GM21576 (cell line): ENCODE results near the gene MEGF11.

ENCODE experiments used
- ATAC-seq: cut with Tn5 transposase; IDR thresholded peaks from one replicate; pipeline ENCODE4 v1.9.1; 2021; ENCODE audit warnings: mild to moderate bottlenecking, moderate library complexity; ENCODE audit not compliant: unreplicated experiment

MEGF11 gene

GRCh38 chr15:66184492-66184891 is 69.1 kb downstream of the MEGF11 start:
- ATAC-seq: no peak

DNA sequence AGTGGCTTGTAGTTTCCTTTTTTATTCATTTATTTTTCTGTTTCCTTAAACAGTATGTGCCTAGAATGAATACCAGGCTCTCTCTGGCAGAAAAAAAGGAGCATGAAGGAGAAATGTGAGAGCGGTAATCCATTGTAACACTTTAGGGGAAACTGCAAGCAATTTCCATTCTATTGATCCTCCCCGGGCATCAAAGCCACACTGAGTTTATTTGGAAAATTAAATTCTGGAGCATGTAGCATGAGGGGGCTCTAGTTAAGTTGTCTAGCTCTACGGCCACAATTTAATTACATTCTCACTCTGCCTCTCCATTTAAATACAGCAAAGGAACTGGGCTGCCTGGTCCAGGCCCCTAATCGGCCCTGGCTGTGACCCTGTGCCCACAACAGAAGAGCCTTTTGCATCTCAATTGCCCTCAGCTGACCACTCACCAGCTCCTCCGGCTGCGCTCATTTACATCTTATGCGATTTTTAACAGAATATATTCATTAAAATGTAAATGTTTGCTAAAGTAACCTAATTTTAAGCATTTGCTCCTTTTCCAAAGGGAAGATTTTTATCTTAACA is 72.9 kb downstream of the MEGF11 start:
- no peak for ATAC-seq

GRCh38 chr15:66178531-66178910 is 75.0 kb downstream of the MEGF11 start:
- ATAC-seq: no peak

GRCh38 chr15:66172324-66172980 is 81.1 kb downstream of the MEGF11 start:
- no peak for ATAC-seq

- ATAC-seq: no peak
These were observed 81.7 kb downstream of the MEGF11 start for GRCh38 chr15:66171841-66172240.

GRCh38 chr15:66170716-66171115 is 82.8 kb downstream of the MEGF11 start:
- no peak for ATAC-seq

- ATAC-seq: no peak
These were observed 83.5 kb downstream of the MEGF11 start for GRCh38 chr15:66170042-66170441.

DNA sequence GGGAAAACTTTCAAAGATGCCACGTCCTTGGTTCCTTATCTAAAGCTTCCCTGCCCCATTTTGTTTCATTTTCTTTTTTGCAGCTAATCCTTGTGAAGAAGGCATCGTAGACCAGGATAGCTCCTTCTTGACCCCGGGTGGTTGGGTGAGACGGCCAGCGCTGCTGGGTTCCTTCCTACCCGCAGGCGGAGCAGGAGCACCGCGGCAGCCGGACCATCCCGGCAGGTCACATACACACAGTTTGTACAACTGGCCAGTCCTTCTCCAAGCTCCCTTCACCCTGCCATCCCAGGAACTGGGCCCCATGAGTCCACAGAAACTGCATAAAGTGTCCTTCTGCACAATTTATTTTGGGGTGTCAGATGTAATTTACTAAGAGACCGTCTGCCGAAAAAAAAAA is 83.9 kb downstream of the MEGF11 start:
- no peak for ATAC-seq

DNA sequence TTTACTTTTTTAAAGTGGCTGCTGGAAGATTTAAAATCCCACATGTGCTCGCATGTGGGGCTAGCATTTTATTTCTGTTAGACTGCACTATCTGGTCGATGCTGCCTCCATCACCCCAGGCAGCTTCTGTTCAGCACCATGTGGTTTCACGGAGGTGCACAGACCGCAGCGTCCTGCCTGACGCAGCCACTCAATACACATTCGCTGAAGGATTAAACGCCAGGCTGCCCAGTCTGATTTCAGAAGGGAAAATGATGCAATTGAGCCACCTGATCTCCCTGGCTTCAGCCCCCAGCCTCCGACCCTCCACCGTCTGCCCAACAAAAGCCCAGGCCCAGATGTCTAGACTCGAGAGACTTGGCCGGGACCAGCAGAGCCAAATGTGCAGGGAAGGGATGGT is 84.5 kb downstream of the MEGF11 start:
- ATAC-seq: no peak

DNA sequence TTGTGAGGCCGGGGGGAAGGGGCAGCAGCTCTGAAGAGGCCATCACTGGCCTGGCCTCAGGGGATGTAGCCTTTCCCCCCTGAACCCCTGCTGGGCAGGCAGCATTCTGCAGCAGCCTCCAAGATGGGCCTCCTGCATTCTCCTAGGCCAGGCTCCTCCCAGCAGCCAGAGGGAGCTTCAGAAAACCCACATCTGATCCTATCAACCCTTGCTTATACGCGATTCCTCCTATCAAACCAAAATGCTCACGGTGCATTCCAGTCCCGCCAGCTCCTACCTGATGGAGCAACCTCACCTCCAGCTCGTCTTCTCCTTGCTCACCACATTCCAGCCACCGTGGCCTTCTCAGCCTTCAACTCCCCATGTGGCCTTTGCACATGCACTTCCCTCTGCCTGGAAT is 85.7 kb downstream of the MEGF11 start:
- no peak for ATAC-seq

DNA sequence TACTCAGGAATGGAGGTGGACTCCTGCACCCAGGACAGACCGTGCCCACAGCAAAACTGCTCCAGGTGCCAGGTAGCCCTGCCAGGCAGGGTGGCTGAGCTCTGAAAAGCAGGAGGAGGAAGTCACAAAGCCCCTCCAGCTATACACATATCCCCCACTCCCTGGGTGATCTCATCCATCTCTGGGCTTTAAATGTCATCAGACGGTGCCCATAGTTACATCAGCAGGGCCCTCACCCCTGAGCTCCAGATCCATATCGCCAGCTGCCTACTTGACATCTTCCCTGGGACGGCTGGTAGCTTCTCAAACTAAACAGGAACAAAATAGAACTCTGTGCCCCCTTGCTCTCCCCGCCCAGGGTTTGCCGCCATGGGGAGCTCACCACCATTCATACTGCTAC is 87.7 kb downstream of the MEGF11 start:
- no peak for ATAC-seq

GRCh38 chr15:66164788-66165187 is 88.8 kb downstream of the MEGF11 start:
- no peak for ATAC-seq

GRCh38 chr15:66163553-66163952 is 90.0 kb downstream of the MEGF11 start:
- ATAC-seq: no peak

DNA sequence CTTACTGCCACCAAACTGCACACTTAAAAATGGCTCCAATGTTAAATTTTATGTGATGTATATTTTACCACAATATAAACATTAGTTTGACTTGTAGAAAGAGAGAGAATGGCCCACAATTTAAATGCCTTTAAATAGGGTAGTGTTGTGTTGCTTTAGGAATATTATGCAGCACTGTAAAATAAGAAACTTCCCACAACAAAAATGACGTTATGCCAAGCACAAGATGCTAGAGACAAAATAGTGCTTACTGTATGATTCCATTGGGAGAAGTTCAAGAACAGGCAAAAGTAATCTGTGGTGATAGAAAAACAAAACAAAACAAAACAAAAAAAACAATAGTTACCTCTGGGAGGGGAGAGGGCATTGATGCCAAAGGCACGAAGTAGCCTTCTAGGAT is 91.3 kb downstream of the MEGF11 start:
- no peak for ATAC-seq

DNA sequence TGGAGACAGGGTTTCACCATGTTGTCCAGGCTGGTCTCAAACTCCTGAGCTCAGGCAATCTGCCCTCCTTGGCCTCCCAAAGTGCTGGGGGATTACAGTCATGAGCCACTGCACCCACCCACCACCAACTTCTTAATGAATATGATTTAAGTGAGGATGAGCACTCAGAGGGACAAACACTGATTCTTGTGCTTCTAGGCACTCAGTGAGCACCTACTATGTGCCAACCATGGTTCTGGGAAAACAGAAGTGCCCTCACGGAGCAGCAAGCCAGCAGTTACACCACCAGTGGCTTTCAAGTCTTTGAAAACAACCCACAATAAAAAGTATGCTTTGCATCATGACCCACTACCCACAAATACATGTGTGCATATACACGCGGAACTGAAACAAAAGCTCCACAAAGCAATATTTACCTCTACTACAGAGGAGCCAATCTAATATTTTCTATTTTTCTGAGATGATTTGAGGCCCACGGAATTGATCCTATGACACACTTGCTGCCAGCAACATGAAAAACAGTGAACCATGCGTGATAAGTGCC is 91.9 kb downstream of the MEGF11 start:
- ATAC-seq: no peak

DNA sequence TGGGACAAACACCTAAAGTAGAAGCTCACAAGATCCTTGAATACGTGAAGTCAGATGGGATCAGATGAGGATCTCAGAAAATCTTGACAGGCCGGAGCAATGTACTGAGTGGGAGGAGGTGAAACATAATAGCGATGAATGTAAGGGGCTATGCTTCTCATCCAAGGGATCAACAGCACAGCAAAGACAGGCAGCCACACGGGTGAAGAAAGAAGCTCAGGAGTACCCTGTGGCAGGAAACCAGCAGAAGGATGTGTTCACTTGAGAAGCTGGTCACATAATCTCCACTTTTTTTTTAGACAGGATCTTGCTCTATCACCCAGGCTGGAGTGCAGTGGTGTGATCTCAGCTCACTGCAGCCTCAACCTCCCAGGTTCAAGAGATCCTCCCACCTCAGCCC is 92.4 kb downstream of the MEGF11 start:
- ATAC-seq: no peak

- no peak for ATAC-seq
These were observed 96.0 kb downstream of the MEGF11 start for GRCh38 chr15:66157507-66157906.

DNA sequence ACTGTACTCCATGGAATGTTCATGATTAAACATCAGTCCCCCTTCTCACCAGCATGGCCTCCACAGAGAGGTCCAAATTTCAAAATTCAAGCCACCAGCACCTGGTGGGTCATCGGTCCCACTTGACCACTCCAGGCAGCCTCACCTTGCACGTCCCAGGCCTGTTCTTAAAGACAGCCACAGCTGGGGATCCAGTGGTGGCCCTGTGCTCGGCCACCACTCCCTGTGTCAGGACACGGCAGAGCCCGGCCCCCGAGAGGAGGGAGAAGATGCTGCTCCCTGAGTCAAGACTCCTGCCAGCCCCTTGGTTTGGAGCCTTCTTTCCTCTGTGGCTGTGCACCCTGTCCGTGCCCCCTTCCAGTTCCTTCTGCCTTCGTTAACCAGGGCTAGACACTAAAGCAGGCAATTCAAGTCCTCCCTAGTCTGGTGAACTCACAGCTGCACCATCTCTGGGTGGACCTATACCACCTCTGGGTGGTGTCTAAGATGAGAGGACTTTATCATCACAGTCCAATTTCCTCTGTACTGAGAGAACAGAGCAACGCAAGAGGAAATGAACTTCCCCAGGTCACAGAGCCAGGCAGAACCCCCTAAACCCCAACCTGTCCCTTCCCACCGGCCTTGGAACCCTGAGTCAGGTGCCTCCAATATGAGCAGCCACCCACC is 97.1 kb downstream of the MEGF11 start:
- no peak for ATAC-seq

DNA sequence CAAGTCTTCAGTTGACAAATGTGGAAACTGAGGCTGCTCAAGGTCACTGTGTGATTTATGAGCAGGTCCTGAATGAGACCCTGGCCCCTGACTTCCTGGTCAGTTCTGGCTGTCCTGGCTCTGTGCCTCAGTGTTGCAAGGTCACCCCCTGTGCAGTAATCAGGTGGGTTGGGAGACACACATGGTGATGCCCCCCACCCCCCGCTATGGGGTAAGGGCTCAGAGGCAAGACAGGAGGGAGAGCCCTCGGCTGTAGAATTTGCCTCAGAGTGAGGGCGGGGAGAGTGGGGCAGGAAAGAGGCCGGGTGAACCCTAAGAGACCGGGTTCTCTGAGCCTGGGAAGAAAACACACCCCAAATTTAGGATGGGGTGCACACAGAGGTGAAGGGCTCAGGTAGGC is 98.5 kb downstream of the MEGF11 start:
- ATAC-seq: no peak

- no peak for ATAC-seq
These were observed 99.0 kb downstream of the MEGF11 start for GRCh38 chr15:66154581-66154980.

DNA sequence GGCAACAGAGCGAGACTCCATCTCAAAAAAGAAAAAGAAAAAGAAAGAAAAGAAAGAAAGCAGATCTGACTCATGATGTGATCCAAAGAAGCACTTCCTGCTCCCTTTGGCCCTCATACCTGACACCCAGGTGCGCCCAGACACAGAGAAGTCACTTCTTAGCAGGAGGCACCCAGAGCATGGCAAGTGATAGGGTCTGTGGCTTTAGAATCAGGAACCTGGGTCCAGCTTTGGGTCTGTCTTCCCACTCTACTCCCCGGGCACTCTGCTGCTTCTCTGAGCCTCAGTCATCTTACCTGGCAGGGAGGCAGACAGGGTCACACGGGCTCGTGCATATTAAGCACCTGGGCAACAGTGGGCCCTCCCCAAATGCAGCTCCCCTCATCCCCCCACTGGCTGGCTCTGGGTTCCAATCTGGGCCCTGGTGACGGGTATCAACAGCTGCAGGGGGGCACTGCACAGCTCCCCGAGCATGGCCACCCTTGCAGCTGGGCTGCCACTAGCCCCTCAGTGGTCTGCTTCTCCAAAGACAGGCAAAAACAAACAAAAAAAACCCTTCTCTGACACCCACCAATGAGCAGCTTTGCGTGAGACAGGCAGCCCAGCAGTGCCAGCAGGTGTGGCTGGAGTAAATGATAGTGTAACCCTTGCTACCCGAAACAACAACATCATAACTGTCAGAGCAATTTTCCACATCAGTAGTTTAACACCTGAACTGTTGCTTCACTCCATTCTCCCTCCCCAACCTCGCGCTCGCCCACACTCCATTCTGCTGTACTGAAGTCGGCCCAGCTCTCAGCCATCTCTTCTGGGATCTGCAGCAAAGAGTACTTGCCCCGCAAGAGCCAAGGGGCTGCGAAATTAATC is 99.8 kb downstream of the MEGF11 start:
- peak; percentile 64 for ATAC-seq
